HG02852 (cell line): ENCODE data around the gene RNF183.

Experiments used
- ATAC-seq: cut with Tn5 transposase; IDR thresholded peaks from one replicate; pipeline ENCODE4 v1.9.1; 2021; ENCODE audit warnings: mild to moderate bottlenecking, moderate library complexity; ENCODE audit not compliant: unreplicated experiment

Gene RNF183, protein sequence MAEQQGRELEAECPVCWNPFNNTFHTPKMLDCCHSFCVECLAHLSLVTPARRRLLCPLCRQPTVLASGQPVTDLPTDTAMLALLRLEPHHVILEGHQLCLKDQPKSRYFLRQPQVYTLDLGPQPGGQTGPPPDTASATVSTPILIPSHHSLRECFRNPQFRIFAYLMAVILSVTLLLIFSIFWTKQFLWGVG

DNA sequence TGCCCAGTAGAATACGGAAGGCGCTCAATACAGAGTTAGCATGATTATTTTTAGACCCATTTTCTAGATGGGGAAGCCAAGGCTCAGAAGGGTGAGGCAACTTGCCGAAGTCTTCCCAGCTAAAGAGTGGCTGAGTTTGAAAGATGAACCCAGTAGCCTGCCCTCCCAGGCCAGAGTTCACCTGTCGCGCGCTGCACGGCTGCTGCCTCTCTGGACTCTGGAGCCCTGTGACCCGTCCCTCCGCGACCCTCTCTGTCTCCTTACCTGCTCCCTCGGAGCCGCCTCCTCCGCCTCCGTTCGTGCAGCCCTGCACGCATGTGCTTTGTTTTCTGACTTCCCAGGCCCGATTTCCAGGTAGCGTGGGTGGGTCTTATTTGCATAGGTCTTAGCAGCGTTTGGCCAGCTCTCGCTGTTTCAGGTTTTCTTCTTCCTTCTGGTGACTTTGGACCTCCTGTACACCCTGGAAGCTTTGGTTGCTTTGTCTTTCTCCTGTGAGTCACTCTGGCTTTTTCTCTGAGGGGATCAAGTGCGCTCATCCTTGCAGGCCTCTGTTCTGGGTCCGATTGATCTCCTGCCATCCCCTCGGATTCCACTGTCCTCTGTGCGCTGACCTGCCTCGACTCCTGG, at the start of gene RNF183:
RNF183 (minus strand) TSS at position 585 of the 627 bp plus-strand sequence. CDS start 5,192 bp downstream, outside the sequence.
- no peak for ATAC-seq

DNA sequence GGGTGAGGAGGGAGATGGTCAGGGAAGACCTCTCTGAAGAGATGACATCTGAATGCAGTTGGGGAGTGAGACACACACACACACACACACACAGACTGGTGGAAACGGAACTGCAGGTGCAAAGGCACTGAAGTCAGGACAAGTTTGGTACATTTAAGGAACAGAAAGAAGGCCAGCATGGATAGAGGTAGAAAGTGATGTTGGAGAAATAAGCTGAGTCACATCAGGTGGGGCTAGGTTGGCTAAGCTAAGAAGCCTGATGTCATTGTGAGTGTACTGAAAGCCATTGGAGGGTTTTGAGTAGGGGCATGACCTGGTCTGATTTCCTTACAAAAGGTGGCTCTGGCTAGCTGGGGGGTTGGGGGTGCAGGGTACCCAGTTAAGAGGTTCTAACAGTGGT, 49.2 kb upstream of the RNF183 start:
- no peak for ATAC-seq

DNA sequence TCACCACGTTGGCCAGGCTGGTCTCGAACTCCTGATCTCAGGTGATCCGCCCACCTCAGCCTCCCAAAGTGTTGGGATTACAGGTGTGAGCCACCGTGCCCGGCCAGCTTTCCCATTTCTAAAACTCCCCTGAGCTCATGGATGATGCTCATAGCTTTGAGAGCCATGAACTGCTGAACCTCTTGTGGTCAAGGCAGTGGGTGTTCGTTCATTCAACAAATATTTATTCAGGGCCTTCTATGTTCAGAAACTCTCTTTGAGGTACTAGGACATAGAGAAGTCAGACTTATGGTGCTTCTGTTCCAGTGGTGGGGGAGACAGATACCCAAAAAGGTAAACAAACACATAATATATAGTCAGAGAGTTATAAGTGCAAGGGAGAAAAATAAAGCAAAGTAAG, 48.8 kb upstream of the RNF183 start:
- no peak for ATAC-seq

DNA sequence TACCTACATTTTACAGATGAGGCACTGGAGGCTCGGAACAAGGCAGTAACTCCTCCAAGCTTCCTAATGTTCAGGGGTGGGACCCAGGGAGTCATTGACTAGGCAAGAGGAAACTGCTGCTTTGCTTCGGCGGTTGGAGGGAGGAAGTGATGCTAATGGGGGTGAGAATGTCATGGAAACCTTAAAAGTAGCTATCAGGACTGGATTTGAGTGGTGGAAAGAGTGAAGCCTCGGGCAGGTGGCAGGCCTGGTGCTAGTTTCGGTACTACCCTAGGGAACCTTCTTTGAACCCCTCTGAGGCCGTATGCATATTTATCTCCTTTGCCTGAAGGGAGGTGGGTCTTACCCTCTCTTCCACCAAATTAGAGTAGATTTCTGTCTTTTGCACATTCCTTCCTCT, 47.8 kb upstream of the RNF183 start:
- ATAC-seq = peak; percentile 42

DNA sequence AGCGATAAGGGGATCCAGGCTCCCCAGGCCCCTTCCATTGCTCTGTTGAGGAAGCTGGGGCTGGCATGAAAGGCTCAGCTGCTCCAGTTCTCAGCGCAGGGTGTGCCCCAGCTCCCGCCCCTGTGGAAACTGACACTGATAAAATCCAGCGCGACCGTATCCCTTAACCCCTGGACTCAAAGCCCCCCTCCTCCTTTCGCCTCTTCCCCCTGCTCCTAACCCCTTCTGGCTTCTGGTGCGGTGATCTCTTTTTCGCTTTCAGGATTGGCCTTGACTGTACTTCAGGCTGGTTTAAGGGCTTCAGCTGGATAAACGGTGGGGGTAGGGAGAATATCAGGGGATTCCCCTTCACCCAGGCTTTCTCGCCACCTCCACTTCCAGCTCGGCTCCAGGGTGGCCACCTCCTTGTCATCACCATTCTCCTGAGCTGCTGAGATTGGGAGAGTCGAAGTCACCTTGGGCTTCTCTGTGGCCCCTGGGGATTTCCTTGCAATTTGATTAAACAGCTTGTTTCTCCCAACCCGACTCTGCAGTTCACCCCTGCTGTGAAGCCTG, 47.0 kb upstream of the RNF183 start:
- ATAC-seq = peak; percentile 16

DNA sequence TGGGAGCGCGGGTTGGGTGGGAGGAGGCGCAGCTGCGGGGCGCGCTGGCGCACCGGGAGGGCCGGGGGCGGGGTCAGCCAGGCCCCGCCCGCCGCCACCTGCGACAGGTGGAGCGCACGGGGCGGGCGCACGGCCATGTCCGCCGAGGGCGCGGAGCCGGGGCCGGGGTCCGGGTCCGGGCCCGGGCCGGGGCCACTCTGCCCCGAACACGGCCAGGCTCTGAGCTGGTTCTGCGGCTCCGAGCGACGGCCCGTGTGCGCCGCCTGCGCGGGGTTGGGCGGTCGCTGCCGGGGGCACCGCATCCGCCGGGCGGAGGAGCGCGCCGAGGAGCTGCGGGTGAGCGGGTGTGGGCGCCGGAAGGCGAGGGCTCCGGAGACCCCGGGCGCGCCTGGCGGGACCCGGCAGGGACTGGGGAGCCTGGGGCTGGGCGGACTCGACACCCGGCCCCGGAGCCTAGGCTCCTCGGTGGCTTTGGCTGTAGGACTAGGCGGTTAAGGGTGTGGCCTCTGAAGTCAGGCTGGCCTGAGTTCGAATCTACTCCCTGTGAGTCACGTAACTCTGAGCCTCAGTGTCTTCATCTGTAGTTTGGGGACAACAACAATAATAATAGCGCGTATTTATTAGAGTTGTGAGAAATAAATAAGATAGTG, 46.4 kb upstream of the RNF183 start, which contains the start of gene BSPRY:
BSPRY (plus strand) TSS at position 97 of the 650 bp plus-strand sequence; CDS start at position 136, 39 bp downstream.
- peak; percentile 46 for ATAC-seq

DNA sequence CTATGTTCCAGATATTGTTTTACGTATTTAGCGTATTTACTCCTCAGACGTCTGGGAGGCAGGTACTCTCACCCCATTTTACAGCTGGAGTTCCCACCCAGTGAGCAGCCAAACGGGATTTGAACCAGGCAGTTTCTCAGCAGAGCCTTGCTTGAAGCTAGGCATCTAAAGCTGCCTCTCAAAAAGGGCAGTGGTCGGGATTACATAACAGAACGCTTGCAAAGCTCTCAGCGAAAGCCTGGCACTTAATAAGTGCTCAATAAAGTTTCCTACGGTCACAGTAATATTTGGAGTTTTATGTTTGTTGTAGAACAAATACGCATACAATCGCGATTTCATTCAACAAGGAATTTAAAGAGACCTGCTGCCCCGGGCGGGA, 45.9 kb upstream of the RNF183 start:
- ATAC-seq = no peak

DNA sequence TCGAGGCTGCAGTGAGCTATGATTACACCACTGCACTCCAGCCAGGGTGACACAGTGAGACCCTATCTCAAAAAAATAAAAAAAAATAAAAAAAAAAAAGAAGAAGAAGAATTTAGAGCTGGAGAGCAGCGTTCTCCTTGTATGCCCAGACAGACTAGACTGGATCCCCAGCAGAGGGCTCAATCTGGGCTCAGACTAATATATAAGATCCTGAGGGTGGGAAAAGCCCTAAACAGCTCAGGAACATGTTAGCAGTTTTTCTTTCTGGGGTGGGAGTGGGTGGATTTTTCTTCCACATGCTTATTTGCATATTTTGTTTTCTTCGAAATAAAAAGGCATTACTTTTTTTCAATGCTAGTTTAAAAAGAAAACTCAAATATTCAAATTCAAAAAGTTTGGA, 45.3 kb upstream of the RNF183 start:
- no peak for ATAC-seq

DNA sequence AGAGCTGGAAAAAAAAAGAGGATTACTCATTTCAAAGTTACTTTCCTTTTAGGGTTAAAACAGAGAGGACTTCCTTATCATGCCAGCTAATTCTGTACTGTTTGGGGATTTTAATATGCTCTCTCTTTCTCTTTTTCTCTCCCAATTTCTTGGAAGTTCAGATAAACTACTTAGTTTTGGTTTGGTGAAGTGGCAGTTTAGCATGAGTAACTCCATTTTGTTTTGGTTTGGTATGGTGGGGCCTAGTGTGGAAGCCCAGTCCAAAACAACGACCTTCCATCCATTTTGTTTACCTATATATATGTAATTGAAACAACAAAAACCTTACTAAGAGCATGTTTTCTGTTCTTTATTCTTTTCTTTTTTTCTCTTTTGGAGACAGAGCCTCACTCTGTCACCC, 42.5 kb upstream of the RNF183 start:
- ATAC-seq = no peak

DNA sequence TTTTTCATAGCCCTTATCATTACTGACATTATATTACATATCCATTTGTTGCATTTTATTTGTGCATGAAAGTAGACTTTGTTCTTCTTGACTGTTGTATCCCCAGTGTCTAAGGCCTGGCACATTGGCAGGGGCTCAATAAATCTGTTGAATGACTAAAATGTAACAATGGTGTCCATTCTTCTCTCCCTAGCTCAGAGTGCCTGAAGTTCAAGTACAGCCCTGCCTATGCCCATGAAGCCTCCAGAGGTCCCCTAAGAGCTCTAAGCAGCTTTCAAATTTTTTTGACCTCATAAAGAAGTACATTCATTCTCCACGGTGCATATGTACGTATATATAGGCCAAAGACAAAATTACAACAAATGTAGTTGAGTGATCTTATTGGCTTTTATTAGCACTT, 42.0 kb upstream of the RNF183 start:
- ATAC-seq = no peak

DNA sequence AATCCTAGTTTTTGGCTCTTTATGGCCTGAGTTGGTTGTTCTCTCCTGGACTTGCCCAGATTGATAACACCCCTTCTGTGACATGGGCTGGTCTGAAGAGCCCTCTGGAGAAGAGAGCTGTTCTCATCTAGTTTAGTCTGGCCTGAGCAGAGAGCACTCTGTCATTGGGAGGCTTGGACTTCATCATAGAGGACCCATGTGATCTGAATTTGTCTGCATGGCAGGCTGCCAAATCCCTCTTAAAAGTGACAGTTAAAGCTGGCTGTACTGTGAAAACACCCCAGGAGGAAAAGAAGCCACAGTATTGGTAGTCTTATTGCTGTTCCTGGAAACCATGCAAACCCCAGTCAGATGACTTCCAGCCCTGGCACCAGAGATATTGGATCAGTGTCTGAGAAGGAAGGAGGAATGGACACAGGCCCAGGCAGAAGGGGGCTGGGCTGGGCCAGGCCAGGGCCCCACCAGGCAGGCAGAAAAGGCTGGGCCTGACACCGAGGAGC, 40.6 kb upstream of the RNF183 start:
- ATAC-seq = no peak

DNA sequence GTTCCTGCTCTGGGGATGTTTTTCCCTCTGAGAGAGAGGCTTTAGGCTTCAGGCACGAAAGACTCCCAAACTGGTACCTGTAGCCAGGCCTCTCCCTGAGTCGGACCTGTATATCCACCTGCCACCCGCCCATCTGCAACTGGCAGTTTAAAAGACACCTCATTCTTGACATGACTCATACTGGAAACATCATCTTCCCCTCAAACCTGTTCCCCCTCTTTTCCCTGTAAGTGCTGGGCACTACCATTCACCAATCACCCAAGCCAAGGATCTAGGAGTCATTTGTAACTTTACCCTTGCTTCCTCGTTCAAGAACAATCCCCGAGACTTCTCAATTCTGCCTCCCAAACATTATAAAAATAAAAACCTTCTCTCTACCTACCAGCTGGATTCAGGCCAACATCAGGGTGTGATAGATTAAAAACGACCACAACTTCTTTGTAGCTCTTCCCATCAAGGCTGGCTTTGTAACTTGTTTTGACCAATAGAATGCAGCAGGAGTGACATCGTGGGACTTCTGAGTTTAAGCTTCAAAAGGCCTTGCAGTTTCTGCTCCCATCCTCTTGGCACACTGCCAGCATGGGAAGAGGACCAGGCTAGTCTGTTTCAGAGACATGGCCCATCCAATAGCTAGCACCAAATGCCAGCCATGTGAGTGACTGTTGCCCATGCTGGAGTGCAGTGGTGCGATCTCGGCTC, 38.7 kb upstream of the RNF183 start:
- no peak for ATAC-seq

DNA sequence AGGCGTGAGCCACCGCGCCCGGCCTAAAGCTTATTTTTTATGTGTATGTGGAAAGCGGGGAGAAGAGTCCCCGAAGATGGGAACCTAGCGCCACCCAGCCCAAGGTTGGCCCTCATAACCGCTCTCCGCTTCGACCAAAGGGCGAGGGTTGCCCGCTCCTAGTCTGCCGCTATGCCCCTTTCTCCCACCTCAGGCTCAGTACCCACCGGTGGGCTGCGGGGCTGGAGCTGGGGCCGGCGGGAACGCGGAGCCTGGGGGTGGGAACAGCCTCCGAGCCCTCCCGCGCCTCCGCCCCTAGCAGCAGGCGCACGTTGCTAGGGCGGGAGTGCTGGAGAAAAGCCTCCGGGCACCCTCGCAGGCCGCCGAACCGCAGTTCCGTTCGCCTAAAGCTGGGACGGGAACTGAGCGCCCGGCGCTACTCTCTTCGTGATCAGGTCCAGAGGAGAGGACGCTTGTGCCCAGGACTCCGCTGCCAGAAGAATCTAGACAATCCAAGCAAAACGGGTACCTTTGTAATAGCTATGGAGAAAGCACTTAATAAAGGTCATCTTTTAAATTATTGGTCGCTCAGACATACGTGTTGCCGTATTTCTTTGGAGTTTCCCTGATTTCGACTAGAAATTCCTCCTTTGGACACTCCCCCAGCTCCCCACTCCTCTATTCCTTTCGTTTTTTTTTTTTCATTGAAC, 37.0 kb upstream of the RNF183 start, which contains the start of gene WDR31:
WDR31 (minus strand) TSS at position 265 of the 689 bp plus-strand sequence. CDS start 8,253 bp downstream, outside the sequence.
- peak; percentile 98 for ATAC-seq

DNA sequence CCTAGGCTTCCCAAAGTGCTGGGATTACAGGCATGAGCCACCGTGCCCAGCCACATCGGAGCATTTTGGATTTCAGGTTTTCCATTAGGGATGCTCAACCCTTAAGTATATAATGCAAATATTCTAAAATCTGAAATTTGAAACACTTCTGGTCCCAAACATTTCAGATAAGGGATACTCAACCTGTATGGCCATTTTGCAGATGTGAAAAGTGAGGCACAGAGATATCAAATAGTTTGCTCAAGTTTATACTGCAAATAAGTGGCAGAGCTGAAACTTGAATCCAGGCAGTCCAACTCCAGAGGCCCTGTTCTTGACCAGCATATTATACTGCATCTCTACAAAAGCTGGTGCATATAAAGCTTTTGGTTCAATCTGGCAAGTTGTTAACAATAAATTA, 34.5 kb upstream of the RNF183 start:
- no peak for ATAC-seq

DNA sequence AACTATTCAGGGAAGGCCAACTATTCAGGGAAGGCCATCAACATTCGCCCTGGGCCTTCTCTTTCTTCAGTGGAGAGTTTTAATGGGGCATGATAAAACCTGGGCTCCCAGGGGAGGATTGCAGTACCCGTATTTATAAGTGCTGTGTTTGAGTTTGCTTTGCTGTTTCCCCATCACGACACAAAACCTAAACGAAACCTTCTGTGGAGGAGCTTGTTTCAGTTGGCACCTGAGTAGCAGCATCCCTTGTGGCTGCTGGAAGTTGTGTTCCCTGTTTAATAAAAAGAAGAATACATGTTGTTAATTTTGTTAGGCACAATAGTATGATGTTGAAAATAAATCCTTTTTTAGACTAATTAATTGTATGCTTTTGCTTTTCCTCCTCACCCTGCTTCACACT, 28.6 kb upstream of the RNF183 start:
- ATAC-seq = no peak

DNA sequence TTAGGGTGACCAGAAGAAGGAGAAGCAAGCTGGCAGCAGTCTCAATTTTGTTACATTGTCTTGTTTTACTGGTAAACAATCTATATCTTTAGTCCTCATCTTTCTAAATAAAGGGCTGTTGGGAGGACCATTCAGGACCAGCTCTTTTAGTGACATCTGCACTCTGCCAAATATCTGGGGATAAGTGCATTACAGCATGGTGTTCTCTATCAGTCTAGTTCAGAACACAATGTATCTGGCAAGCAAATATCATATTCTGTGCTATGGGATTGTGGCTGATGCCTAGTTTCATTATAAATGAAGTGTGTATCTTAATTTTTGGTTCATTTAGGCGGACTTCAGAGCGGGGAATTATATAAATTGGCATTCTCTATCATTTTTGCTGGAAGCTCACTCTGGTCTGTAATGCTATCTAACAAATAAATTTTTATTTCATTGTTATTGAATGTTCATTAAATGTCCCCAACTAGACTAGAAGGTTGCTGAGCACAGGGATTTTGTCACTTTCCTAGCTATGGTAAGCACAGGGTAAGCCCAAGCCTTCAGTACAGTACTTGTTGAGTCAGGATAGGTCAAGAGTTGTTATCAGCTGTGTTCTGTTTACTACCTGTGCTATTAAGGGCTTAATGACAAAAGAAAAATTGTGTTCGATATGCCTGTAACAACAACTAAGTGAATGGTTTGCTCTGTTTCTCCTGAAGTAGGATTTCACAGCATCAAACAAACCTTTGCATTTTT, 25.0 kb upstream of the RNF183 start:
- no peak for ATAC-seq

DNA sequence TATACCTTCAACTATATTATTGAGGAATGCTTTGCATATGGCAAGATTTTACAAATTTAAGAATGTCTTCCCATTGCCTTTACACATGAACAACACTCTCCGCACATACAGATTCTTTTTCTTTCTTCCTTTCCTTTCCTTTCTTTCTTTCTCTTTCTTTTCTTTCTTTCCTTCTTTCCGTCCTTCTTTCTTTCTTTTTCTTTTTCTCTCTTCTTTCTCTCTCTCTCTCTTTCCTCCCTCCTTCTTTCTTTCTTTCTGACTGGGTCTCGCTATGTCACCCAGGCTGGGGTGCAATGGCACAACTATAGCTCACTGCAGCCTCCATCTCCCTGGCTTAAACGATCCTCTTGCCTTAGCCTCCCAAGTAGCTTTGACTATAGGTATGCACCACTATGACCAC, 23.1 kb upstream of the RNF183 start:
- no peak for ATAC-seq

DNA sequence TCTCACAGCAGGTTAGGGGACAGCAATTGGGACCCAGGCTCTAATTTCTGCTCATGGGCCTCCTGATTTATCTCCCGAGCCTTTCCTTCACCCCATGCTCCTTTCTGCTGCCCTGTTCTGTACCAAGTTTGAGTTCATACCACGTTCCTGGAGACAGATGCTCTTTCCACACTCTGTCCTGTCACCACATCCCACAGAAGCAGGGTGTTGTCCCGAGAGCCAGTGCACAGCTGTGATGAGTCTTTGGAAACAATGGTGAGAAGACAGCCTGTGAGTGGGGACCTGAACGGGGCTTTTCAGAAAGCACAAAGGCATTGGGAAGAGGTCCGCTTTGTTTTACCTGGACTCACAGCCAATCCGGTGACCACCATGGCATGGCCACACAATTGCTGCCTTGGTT, 19.5 kb upstream of the RNF183 start:
- ATAC-seq = no peak

DNA sequence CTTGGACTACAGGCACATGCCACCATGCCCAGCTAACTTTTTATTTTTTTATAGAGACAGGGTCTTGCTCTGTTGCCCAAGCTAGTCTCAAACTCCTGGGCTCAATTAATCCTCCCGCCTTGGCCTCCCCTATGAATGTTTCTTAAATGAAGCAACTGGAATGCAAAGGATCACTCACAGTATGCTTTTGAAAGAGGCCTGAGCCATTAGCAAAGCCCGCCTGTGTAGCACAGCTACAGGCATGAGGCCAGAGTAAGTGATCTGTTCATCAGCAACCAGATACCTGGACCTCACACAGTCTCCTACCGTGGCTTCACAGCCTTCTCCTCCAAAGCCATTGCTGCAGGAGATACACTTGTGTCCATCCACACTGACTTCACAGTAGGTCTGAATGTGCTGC, 16.9 kb upstream of the RNF183 start:
- no peak for ATAC-seq

DNA sequence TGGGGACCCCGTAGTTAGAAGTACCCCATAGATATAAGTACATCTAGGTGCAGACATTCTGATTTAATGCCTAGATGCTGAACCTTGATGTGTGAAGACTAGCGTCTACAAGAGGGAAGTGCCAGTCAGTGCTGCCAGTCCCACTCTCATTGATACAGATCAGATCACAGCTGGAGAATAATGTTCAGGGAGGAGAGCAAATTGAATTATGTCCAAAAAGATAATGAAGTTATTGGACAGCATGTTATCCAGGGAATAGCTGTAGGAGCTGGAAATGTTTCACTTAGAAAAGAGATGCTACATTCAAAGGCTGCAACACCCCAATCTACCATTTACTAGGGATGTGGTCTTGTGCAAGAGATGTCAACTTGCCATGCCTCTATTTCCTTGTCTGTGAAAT, 15.9 kb upstream of the RNF183 start:
- ATAC-seq = no peak
